ENCODE data around the gene TEX48.

GRCh38 chr9:114682846-114683245, 854 bp upstream of the TEX48 start:
- TF ChIP-seq POLR2A (IDR thresholded peaks at IDR 0.05; ENCODE audit: extremely low read depth, insufficient read length) = no peak
- TF ChIP-seq, protein P1, sequence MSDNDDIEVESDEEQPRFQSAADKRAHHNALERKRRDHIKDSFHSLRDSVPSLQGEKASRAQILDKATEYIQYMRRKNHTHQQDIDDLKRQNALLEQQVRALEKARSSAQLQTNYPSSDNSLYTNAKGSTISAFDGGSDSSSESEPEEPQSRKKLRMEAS (IDR thresholded peaks at IDR 0.05; ENCODE audit: low read depth, low read length) = no peak

Data from NB4 (cell line).